Cardiac muscle cell (in vitro differentiated cells and primary cell): ENCODE data around the gene FHIT. TPM values are rescaled to one million over a fixed set of nuclear protein-coding genes. Genes with fewer than 3 reads are reported as not detected.
"Not testable (repeated sequence)": the region's sequence is repeated elsewhere in the genome, so short reads cannot be mapped to it uniquely, and the experiment has no call there.

Source experiments
- DNase-seq, 2 donors: peaks; one replicate each; pipeline versions ENCODE4 v3.0.0 to v3.0.0-alpha.2; 2010 to 2017; ENCODE audit warnings: low read depth in 1 of 2, low spot score in 1 of 2
- H3K27ac ChIP-seq: fragments of 200-600 bp; sonication (generic); 2 replicates; pipeline ENCODE4 v1.5.1; 2016
- H3K27me3 ChIP-seq: fragments of 200-600 bp; sonication (generic); 2 replicates; pipeline ENCODE4 v1.6.0; 2016; ENCODE audit warnings: control low read depth
- H3K36me3 ChIP-seq: fragments of 200-600 bp; sonication (generic); 2 replicates; pipeline ENCODE4 v1.5.1; 2016; ENCODE audit warnings: control low read depth
- H3K4me1 ChIP-seq: fragments of 200-600 bp; sonication (generic); 2 replicates; pipeline ENCODE4 v1.8.1; 2017; ENCODE audit warnings: low read depth, mild to moderate bottlenecking, mixed run types
- H3K4me3 ChIP-seq: fragments of 200-600 bp; sonication (generic); 2 replicates; pipeline ENCODE4 v1.5.1; 2016; ENCODE audit warnings: mild to moderate bottlenecking
- H3K9me3 ChIP-seq: fragments of 200-600 bp; sonication (generic); 2 replicates; pipeline ENCODE4 v1.5.1; 2017; ENCODE audit warnings: low read depth, mild to moderate bottlenecking, control low read depth
- polyA plus RNA-seq: library from polyadenylated mRNA; unstranded; fragments of >200 nt; fragmentation: Nextera tagmentation; extraction: Ambion mirVana; gene quantifications from 2 replicates; pipeline ENCODE4 v1.2.1, GENCODE V29; 2016
- total RNA-seq: library from RNA; depleted of rRNA; stranded (reverse); fragments of >200 nt; gene quantifications from 2 replicates; pipeline ENCODE4 v1.2.3, GENCODE V29; 2016
- TF ChIP-seq, protein P1 (sequence below): IDR thresholded peaks from 2 replicates; pipeline ENCODE4 v1.5.1; 2012; ENCODE audit warnings: low read depth, mild to moderate bottlenecking, low read length

Gene FHIT
- total and polyA plus RNA-seq, 2 experiments from 2014 or later: 6.9 to 12.5 TPM

DNA sequence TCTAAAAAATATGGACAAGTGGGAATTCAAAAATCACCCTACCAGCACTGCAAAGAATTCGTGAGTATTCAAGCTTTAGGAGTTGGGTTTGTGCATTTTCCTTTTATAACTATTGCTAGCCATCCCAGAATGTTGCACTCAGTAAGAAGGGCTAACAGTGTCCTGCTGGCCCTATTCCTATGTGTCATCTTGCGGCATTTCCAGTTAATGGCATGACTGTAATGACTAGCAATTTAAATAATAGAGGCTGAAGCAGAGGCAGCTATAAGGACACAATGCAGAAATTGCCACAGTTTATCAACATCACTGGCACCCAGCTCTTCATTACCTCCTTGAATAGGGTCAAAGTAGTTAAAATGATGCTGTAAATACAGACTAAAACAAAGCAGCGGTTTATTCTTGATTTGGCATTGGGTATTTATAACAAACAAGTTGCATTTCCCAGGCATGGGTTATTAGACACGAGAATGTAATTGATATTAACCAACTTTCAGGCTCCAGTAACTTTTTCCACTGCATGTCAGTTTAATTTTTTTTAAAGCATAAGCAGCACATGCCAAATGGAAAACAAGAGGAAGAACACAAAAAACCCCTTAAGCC lies 177.6 kb downstream of the FHIT start:
- Histone ChIP-seq H3K4me3 (no peak overlapping the region), H3K4me1 (no peaks in the 10 kb centered on the region), H3K27ac (no peak overlapping the region), H3K36me3 (no peaks in the 10 kb centered on the region), H3K9me3 (no peaks in the 10 kb centered on the region), H3K27me3 (no peaks in the 10 kb centered on the region)
- TF ChIP-seq, protein P1, sequence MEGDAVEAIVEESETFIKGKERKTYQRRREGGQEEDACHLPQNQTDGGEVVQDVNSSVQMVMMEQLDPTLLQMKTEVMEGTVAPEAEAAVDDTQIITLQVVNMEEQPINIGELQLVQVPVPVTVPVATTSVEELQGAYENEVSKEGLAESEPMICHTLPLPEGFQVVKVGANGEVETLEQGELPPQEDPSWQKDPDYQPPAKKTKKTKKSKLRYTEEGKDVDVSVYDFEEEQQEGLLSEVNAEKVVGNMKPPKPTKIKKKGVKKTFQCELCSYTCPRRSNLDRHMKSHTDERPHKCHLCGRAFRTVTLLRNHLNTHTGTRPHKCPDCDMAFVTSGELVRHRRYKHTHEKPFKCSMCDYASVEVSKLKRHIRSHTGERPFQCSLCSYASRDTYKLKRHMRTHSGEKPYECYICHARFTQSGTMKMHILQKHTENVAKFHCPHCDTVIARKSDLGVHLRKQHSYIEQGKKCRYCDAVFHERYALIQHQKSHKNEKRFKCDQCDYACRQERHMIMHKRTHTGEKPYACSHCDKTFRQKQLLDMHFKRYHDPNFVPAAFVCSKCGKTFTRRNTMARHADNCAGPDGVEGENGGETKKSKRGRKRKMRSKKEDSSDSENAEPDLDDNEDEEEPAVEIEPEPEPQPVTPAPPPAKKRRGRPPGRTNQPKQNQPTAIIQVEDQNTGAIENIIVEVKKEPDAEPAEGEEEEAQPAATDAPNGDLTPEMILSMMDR: no peak
- no peak for DNase-seq

DNA sequence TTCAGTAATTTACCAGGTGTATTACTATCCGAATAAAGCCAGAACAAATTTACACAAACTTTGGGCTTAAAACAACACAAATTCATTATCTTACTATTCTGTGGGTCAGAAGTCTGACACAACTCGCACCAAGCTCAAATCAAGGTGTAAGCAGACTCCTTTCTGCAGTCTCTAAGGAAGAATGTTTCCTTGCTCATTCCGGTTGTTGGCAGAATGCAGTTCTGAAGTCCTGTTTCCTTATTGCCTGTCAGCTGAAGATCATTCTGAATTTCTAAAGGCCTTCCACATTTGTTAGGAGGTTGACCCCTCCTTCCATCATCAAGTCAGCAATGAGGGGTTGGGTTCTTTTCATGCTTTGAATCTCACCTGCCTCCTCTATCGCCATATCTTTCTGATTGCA lies 183.2 kb downstream of the FHIT start:
- TF ChIP-seq, protein P1: no peak
- H3K36me3 ChIP-seq: no peaks in the 10 kb centered on the region
- H3K4me1 ChIP-seq: no peaks in the 10 kb centered on the region
- H3K4me3 ChIP-seq: no peak overlapping the region
- H3K27me3 ChIP-seq: no peaks in the 10 kb centered on the region
- H3K9me3 ChIP-seq: no peaks in the 10 kb centered on the region
- H3K27ac ChIP-seq: no peak overlapping the region
- no peak for DNase-seq

DNA sequence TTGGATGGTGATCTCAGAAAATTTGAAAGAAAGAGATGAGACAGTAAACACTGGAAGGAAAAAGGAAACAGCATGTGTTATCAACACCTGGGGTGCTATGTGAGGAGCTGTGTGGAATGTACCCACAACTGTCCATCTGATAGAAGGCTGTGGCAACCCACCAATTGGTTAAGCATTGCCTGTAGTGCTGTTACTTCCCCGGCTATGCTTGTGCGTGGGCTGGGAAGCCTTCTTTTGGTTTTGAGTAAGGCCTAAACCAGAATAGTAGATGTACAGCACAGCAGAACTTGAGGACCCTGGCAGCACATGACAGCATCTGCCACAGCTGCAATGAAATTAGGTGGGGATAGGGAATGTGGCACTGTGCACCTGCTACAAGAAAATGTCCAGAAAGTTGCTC lies 184.5 kb downstream of the FHIT start:
- Histone ChIP-seq H3K27me3 (no peaks in the 10 kb centered on the region), H3K4me1 (no peaks in the 10 kb centered on the region), H3K4me3 (no peak overlapping the region), H3K9me3 (no peaks in the 10 kb centered on the region), H3K36me3 (no peaks in the 10 kb centered on the region), H3K27ac (no peak overlapping the region)
- TF ChIP-seq, protein P1: no peak
- DNase-seq: no peak

DNA sequence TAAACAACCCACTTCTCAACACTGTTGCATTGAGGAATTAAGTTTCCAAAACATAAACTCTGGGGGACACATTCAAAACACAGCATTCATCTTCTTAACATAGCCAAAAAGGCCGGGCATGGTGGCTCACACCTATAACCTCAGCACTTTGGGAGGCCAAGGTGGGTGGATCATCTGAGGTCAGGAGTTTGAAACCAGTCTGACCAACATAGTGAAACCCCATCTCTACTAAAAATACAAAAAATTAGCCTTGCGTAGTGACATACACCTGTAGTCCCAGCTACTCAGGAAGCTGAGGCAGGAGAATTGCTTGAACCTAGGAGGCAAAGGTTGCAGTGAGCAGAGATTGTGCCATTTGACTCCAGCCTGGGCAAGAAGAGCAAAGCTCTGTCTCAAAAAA lies 185.0 kb downstream of the FHIT start:
- DNase-seq, H3K27me3 ChIP-seq: not testable (repeated sequence)

DNA sequence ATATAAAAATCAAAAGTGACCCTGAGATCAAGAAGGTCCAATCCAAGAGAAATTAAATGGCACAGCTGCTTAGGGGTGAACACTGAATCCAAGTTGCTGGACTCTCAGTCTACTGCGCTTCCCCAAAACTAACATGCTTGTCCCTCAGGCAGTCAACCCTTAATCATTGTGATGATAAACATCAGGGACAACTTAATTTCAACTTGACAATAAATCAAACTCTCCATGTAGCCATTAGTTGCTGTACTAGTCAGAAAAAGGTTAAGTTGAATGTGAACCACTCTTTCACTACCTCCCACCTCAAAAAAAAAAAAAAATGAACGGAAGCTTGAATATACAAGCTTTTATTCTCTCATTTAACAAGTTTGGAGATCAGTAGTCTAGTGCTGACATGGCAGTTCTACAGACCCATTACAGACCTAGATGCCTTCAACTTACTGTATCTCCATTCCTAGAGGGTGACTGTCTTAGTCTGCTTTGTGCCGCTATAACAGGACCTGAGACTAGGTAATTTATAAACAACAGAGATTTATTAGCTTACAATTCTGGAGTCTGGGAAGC lies 185.7 kb downstream of the FHIT start:
- DNase-seq: no peak
- Histone ChIP-seq H3K9me3 (no peaks in the 10 kb centered on the region), H3K36me3 (no peaks in the 10 kb centered on the region), H3K4me1 (no peaks in the 10 kb centered on the region), H3K27ac (no peak overlapping the region), H3K27me3 (no peaks in the 10 kb centered on the region), H3K4me3 (no peak overlapping the region)
- TF ChIP-seq, protein P1: no peak

More for the DNA sequence above, 185.0 kb downstream of the FHIT start:
- H3K9me3 ChIP-seq, H3K27ac ChIP-seq, H3K4me1 ChIP-seq, H3K36me3 ChIP-seq, H3K4me3 ChIP-seq: not testable (repeated sequence)

DNA sequence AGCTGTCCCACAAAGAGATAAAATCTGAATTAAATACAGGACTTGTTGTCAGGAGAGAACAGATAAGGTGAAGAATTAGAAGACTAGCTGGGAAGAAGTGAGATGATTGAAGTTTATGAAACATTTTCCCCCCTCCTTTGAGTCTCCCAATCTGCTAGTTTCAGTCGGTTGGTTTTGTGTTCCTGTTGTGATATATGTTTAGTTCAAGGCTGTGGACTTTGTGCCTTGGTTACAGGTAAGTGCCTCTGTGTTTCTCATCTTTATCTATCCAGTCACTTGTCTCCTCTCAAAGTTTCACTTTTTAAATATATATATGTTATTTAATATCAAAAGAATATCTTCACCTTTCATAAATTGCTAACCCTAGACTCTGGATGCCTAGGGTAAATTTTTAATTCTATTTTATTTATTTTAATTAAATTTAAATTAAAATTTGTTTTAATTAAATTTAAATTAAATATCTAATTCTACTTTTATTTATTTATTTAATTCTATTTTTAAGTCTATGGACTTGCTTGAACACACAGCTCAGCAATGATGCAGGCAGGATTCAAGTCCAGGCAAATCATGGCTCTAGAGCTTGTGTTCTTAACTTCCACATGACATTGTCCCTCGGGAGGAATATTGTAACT lies 190.0 kb downstream of the FHIT start:
- no peaks in the 10 kb centered on the region for H3K27me3 ChIP-seq
- no peak for DNase-seq
- H3K9me3 ChIP-seq: no peaks in the 10 kb centered on the region
- H3K36me3 ChIP-seq: no peaks in the 10 kb centered on the region
- TF ChIP-seq, protein P1: no peak
- H3K4me1 ChIP-seq: no peaks in the 10 kb centered on the region
- no peak overlapping the region for H3K27ac ChIP-seq
- no peak overlapping the region for H3K4me3 ChIP-seq
